ENCODE data around the gene RASL10A.

RASL10A gene

GRCh38 chr22:29305836-29306174 is 9.7 kb downstream of the RASL10A start:
- DNase-seq (ENCODE audit: low read depth, low spot score) = no peak

- DNase-seq (ENCODE audit: low read depth, low spot score) = no peak
Measured at GRCh38 chr22:29302681-29303465, 12.6 kb downstream of the RASL10A start.

GRCh38 chr22:29302402-29302680 is 13.2 kb downstream of the RASL10A start:
- DNase-seq (ENCODE audit: low read depth, low spot score) = no peak

GRCh38 chr22:29301716-29302401 is 13.6 kb downstream of the RASL10A start:
- no peak for DNase-seq (ENCODE audit: low read depth, low spot score)

- no peak for DNase-seq (ENCODE audit: low read depth, low spot score)
Measured at GRCh38 chr22:29300807-29301601, 14.5 kb downstream of the RASL10A start.

- DNase-seq (ENCODE audit: low read depth, low spot score) = no peak
Measured at GRCh38 chr22:29300467-29300806, 15.1 kb downstream of the RASL10A start.

- no peak for DNase-seq (ENCODE audit: low read depth, low spot score)
Measured at GRCh38 chr22:29299136-29299900, 16.2 kb downstream of the RASL10A start.

GRCh38 chr22:29298641-29299040 is 16.9 kb downstream of the RASL10A start:
- no peak for DNase-seq (ENCODE audit: low read depth, low spot score)

- DNase-seq (ENCODE audit: low read depth, low spot score) = no peak
Measured at GRCh38 chr22:29292379-29292778, 23.1 kb downstream of the RASL10A start.

- no peak for DNase-seq (ENCODE audit: low read depth, low spot score)
Measured at GRCh38 chr22:29291215-29291614, 24.3 kb downstream of the RASL10A start.

- no peak for DNase-seq (ENCODE audit: low read depth, low spot score)
Measured at GRCh38 chr22:29290061-29290460, 25.4 kb downstream of the RASL10A start.

- DNase-seq (ENCODE audit: low read depth, low spot score) = no peak
Measured at GRCh38 chr22:29288837-29289236, 26.7 kb downstream of the RASL10A start.

GRCh38 chr22:29284196-29284595 is 31.3 kb downstream of the RASL10A start:
- no peak for DNase-seq (ENCODE audit: low read depth, low spot score)

- DNase-seq (ENCODE audit: low read depth, low spot score) = no peak
Measured at GRCh38 chr22:29277927-29278326, 37.6 kb downstream of the RASL10A start.

GRCh38 chr22:29275819-29276565 is 39.5 kb downstream of the RASL10A start:
- DNase-seq (ENCODE audit: low read depth, low spot score) = no peak

GRCh38 chr22:29275167-29275566 is 40.3 kb downstream of the RASL10A start:
- DNase-seq (ENCODE audit: low read depth, low spot score) = no peak

GRCh38 chr22:29272624-29273023 is 42.9 kb downstream of the RASL10A start:
- DNase-seq (ENCODE audit: low read depth, low spot score) = no peak

GRCh38 chr22:29270475-29271271 is 44.8 kb downstream of the RASL10A start:
- DNase-seq (ENCODE audit: low read depth, low spot score) = no peak

- no peak for DNase-seq (ENCODE audit: low read depth, low spot score)
Measured at GRCh38 chr22:29269731-29270474, 45.6 kb downstream of the RASL10A start.

- no peak for DNase-seq (ENCODE audit: low read depth, low spot score)
Measured at GRCh38 chr22:29269230-29269604, 46.3 kb downstream of the RASL10A start.

Data from iPS DF 19.7 (cell line).